Measurements from ENCODE around the gene RAP2A. TPM values are rescaled to one million over a fixed set of nuclear protein-coding genes. Genes with fewer than 3 reads are reported as not detected.

RAP2A gene
- total and polyA plus RNA-seq, 4 donors: 7.5 to 46.0 (median 23.7) TPM

DNA sequence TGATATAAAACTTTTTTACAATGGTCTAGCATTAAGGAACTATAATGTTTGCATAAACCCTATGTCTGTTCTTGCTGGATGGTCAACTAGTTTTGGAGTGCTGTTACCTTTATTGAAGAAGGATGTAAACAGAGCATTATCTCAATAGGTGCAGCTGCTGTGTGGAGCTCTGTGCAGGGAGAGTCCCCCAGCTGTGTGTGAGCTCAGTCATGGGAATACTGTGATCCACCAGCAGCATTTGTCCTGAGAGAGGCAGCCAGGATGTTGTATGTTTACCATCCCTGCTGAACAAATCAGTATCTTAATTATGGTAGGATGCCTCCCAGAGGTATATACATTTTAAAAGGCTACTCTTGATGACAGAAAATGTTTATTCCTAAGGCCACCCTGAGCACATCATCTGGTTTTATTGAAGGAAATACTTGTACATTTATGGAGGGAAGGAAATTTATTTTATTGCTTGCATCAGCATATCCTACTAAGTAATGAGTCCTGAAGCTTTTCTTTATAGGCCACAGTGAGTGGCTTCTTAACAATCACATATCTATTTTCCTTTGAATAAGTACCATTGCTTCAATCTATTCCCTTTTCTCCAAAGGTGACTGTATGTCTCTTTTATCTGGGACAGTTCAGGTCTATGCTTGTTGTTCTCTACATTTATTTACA lies 11.7 kb downstream of the RAP2A start:
- peaks cover 0 to 7% (median 2%) of the 10 kb centered on the region in 5 donors for H3K4me1 ChIP-seq (ENCODE audit: control insufficient read depth in 5 of 5, insufficient read depth in 5 of 5, low read length in 5 of 5)
- H3K4me3 ChIP-seq: no peak overlapping the region
- ATAC-seq (ENCODE audit: insufficient read depth, low FRiP score) (no peak), DNase-seq (no peak)
- TF ChIP-seq, protein P1, sequence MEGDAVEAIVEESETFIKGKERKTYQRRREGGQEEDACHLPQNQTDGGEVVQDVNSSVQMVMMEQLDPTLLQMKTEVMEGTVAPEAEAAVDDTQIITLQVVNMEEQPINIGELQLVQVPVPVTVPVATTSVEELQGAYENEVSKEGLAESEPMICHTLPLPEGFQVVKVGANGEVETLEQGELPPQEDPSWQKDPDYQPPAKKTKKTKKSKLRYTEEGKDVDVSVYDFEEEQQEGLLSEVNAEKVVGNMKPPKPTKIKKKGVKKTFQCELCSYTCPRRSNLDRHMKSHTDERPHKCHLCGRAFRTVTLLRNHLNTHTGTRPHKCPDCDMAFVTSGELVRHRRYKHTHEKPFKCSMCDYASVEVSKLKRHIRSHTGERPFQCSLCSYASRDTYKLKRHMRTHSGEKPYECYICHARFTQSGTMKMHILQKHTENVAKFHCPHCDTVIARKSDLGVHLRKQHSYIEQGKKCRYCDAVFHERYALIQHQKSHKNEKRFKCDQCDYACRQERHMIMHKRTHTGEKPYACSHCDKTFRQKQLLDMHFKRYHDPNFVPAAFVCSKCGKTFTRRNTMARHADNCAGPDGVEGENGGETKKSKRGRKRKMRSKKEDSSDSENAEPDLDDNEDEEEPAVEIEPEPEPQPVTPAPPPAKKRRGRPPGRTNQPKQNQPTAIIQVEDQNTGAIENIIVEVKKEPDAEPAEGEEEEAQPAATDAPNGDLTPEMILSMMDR (IDR thresholded peaks at IDR 0.05; ENCODE audit: control extremely low read depth, extremely low read depth): no peak
- no peak overlapping the region for H3K9ac ChIP-seq (ENCODE audit: insufficient read depth in 1 of 2, low read length in 2 of 2)
- no peaks in the 10 kb centered on the region for H3K9me3 ChIP-seq (ENCODE audit: control insufficient read depth in 4 of 4, insufficient read depth in 3 of 4, low read length in 3 of 4)
- H3K27ac ChIP-seq (ENCODE audit: low read depth in 1 of 2, low read length in 1 of 2): no peak overlapping the region
- peaks cover 0 to 4% (median 2%) of the 10 kb centered on the region in 4 donors for H3K36me3 ChIP-seq (ENCODE audit: control insufficient read depth in 4 of 4, insufficient read depth in 4 of 4, low read length in 4 of 4)
- H3K27me3 ChIP-seq (ENCODE audit: control insufficient read depth in 3 of 3, insufficient read depth in 3 of 3, low read length in 2 of 3): no peaks in the 10 kb centered on the region

DNA sequence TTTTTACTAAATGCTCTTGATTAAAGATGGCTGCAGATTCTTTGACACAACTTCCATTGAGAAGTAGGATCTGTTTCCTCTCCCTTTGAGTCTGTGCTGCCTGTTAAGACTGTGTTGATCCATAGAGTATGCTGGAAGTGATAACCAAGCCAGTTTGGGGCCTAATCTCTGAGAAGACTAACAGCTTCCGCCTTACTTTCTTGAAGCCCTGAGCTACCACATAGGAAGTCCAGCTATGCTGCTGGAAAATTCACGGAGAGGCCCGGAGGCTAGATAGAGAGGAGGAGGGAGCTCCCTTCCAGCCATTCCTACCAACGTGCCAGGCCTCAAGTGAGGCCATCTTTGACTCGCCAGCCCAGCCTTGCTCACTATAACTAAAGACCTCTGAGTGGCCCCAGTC lies 12.5 kb downstream of the RAP2A start:
- TF ChIP-seq, protein P1 (IDR thresholded peaks at IDR 0.05; ENCODE audit: control extremely low read depth, extremely low read depth): no peak
- ATAC-seq (ENCODE audit: insufficient read depth, low FRiP score) (no peak), DNase-seq (no peak)
- H3K4me3 ChIP-seq: no peak overlapping the region
- no peak overlapping the region for H3K27ac ChIP-seq (ENCODE audit: low read depth in 1 of 2, low read length in 1 of 2)
- no peaks in the 10 kb centered on the region for H3K27me3 ChIP-seq (ENCODE audit: control insufficient read depth in 3 of 3, insufficient read depth in 3 of 3, low read length in 2 of 3)
- WGBS, 2 donors: 96% methylated on average over 5 of the region's 5 CpGs
- peaks cover 0 to 7% (median 3%) of the 10 kb centered on the region in 4 donors for H3K36me3 ChIP-seq (ENCODE audit: control insufficient read depth in 4 of 4, insufficient read depth in 4 of 4, low read length in 4 of 4)
- H3K9ac ChIP-seq (ENCODE audit: insufficient read depth in 1 of 2, low read length in 2 of 2): no peak overlapping the region
- H3K9me3 ChIP-seq (ENCODE audit: control insufficient read depth in 4 of 4, insufficient read depth in 3 of 4, low read length in 3 of 4): no peaks in the 10 kb centered on the region
- peaks cover 0 to 7% (median 2%) of the 10 kb centered on the region in 5 donors for H3K4me1 ChIP-seq (ENCODE audit: control insufficient read depth in 5 of 5, insufficient read depth in 5 of 5, low read length in 5 of 5)

DNA sequence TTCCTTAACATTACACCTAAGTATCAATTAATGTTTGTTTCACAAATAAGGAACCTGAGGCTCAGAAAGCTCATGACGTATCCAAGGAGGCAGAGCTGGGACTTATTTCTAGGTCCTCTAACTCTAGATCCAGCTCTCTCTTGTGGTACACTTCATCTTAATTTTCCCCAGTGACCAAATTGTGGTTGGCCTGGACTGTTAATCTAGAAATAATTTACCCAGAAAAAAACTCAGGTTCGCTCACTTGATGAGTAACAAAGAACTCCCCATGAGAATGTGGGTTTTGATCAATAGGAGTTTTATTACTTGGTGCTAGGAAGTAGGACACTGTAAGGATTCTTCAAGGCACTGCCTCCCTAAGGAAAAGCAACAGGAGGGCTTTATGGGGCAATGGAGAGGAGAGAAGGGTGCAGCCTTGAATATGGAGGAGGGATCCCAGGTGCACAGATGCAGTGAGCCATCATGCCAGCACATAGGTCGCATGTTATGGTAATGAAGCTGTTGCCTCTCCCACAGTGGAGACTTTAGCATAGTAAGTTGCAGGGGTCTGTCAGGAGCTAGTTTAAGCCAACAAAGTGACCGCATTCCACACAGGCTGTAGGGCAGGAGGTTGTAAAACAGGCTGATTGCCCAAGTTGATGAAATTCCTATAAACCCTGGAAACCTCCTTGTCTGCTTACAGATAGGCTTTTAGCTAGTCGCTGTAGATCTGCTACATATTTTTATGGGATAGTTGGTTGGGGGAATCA lies 14.7 kb downstream of the RAP2A start:
- no peak overlapping the region for H3K27ac ChIP-seq (ENCODE audit: low read depth in 1 of 2, low read length in 1 of 2)

More for the DNA sequence above, 14.7 kb downstream of the RAP2A start:
- H3K4me3 ChIP-seq: no peak overlapping the region
- H3K36me3 ChIP-seq (ENCODE audit: control insufficient read depth in 4 of 4, insufficient read depth in 4 of 4, low read length in 4 of 4): peaks cover 0 to 13% (median 6%) of the 10 kb centered on the region in 4 donors
- H3K27me3 ChIP-seq (ENCODE audit: control insufficient read depth in 3 of 3, insufficient read depth in 3 of 3, low read length in 2 of 3): no peaks in the 10 kb centered on the region
- peaks cover 0 to 7% (median 2%) of the 10 kb centered on the region in 5 donors for H3K4me1 ChIP-seq (ENCODE audit: control insufficient read depth in 5 of 5, insufficient read depth in 5 of 5, low read length in 5 of 5)
- H3K9me3 ChIP-seq (ENCODE audit: control insufficient read depth in 4 of 4, insufficient read depth in 3 of 4, low read length in 3 of 4): no peaks in the 10 kb centered on the region
- no peak for DNase-seq
- WGBS, 2 donors: 94 to 95% methylated on average over 5 of the region's 5 CpGs
- no peak for ATAC-seq (ENCODE audit: insufficient read depth, low FRiP score)
- TF ChIP-seq, protein P1 (IDR thresholded peaks at IDR 0.05; ENCODE audit: control extremely low read depth, extremely low read depth): no peak
- H3K9ac ChIP-seq (ENCODE audit: insufficient read depth in 1 of 2, low read length in 2 of 2): no peak overlapping the region
